IPS-18c (cell line): ENCODE measurements around the gene LSM4.
A peak's percentile ranks its signal among the peaks of the same experiment; 100 is the strongest.
"Not testable (repeated sequence)": the region's sequence is repeated elsewhere in the genome, so short reads cannot be mapped to it uniquely, and the experiment has no call there.

ENCODE experiments used
- H3K4me3 ChIP-seq: 2 replicates; pipeline ENCODE4 v1.7.0; 2013; ENCODE audit warnings: low read depth, mild to moderate bottlenecking, low read length, moderate library complexity; ENCODE audit not compliant: insufficient read depth
- H3K9me3 ChIP-seq: one replicate; pipeline ENCODE4 v1.6.1; 2013; ENCODE audit warnings: mild to moderate bottlenecking, low read length, moderate library complexity; ENCODE audit not compliant: control insufficient read depth, insufficient read depth

Gene LSM4

DNA sequence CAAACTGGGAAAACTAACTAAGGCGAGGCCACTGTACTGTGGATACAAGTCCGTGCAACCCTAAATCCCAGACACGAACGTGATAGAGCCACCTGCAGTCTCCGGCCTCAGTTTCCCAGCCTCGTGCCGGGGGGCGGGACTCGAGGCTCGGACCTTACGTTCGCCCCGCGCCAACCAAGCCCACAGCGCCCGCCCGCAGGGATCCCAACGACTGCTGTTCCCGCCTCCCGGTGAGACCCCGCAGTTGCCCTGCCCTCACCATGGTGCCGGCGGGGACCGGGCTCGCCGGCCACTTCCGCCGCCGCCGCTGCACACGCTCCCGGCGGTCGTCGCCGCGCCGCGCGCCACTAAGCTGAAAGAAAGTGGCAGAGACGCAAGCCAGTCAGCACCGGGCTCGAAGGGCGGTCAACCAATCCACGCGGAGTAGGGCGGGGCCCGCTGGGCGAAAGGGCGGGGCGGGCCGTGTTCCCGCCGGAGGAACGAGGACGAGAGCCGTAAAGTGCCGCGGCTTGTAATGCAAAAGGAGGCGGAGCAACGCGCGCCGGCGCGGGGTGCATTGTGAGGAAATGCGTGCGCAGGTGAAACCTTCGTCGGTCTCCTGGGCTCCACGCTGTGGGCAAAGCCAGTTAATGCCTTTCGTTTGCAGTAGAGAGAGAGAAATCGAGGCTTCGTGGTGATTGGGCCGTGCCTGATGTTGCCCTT lies at the start of gene LSM4:
TSS of gene LSM4 (minus strand) at position 318 of the 702 bp plus-strand sequence. CDS start at position 262, 56 bp downstream.
- no peaks in the 10 kb centered on the region for H3K9me3 ChIP-seq
- H3K4me3 ChIP-seq, result peak within 1 kb of the TSS; percentile 92

DNA sequence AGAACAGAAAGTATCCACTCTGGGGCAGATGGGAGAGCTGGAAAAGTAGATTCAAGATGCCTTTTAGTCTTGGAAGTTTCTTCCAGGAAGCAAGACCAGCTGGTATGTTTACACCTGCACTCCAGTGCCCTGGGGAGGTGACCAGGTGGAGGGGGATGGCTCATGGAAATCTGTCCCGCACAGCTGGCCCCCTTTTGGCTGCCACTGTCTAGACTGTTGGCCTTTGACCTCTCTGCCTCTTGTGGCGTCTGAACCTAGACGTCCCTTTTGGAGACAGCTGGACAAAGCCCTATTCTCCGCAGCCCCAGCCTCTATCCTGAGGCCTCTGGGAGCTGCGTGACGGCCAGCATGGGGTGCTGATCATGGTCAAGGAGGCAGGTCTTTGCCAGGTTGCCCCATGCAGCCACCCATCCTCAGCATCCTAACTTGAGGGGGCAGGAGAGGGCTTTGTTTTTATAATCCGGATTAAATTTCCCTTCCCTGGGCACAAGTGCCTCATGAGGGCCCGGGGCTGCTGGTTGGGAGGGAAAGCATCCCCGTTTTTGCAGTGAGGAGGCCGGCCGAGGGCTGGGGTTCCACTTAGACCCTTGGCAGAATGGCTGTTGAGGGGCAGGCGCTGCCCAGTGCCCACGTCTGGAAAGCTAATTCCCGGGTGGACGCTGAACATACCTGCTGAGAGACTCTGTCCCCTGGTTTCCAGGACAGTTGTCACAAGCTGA lies 45.8 kb upstream of the LSM4 start:
- Histone ChIP-seq H3K4me3 (no peak overlapping the region), H3K9me3 (no peaks in the 10 kb centered on the region)

- Histone ChIP-seq H3K4me3 (no peak overlapping the region), H3K9me3 (no peaks in the 10 kb centered on the region)
Observed at GRCh38 chr19:18366021-18366435, 43.2 kb upstream of the LSM4 start.

- Histone ChIP-seq H3K9me3 (no peaks in the 10 kb centered on the region), H3K4me3 (no peak overlapping the region)
Observed at GRCh38 chr19:18364826-18365528, 42.1 kb upstream of the LSM4 start.

DNA sequence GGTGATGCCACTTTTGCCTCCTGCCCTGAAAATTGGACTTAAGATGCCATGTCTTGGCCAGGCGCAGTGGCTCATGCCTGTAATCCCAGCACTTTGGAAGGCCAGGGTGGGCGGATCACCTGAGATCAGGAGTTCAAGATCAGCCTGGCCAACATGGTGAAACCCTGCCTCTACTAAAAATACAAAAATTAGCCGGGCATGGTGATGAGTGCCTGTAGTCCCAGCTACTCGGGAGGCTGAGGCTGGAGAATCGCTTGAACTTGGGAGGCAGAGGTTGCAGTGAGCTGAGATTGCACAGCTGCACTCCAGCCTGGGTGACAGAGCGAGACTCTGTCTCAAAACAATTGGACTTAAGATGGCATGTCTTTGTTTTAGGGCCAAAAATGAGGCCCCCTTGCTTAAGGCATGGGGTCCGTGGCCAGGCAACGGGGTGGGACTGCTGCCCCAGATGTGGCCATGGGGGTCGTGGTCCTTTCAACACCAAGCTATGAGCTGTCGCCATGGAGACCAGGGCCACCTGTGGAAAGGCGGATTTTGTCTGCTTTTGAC lies 41.5 kb upstream of the LSM4 start:
- H3K4me3 ChIP-seq, H3K9me3 ChIP-seq: not testable (repeated sequence)

DNA sequence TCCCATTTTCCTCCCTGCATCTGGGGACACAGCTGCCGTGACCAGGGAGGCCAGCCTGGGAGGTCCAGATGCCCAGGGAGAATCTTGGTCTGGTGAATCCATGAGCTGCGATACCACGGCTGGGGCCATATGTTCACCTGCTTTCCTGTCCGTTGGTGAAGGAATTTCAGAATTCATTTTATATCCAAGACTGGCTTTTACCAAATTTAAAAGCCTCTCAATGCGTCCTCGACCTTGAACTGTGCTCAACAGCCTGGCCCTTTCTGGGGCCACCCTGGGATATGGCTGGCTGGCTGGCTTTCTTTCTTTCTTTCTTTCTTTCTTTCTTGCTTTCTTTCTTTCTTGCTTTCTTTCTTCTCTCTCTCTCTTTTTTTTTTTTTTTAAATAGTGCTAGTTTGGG lies 40.9 kb upstream of the LSM4 start:
- Histone ChIP-seq H3K9me3 (no peaks in the 10 kb centered on the region), H3K4me3 (no peak overlapping the region)

DNA sequence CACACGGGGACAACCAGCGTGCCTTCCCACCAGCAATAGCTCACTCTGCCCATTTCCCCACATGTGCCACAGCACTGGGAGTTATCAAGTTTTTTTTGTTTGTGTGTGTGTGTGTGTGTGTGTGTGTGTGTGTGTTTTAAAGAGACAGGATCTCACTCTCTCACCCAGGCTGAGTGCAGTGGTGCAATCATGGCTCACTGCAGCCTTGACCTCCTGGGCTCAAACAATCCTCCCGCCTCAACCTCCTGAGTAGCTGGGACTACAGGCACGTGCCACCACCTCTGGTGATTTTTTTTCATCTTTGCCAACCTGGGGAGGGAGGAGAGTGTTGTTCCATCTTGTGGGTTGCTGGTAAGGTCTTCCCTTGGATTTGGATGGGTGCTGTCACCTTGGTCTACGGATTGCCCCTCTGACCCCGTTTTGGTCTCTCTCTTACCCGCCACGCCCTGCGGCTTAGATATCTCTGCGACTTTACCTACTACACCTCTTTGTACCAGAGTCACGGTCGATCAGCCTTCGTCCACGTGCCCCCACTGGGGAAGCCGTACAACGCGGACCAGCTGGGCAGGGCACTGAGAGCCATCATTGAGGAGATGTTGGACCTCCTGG lies 40.2 kb upstream of the LSM4 start:
- H3K4me3 ChIP-seq, result no peak overlapping the region
- H3K9me3 ChIP-seq, result no peaks in the 10 kb centered on the region

- Histone ChIP-seq H3K9me3 (peaks cover 2% of the 10 kb centered on the region), H3K4me3 (no peak overlapping the region)
Observed at GRCh38 chr19:18361646-18362045, 38.8 kb upstream of the LSM4 start.

GRCh38 chr19:18357041-18357440 lies 34.2 kb upstream of the LSM4 start:
- no peak overlapping the region for H3K4me3 ChIP-seq
- H3K9me3 ChIP-seq, result peaks cover 2% of the 10 kb centered on the region

GRCh38 chr19:18354743-18355142 lies 31.9 kb upstream of the LSM4 start:
- not testable (repeated sequence) for H3K9me3 ChIP-seq, H3K4me3 ChIP-seq

DNA sequence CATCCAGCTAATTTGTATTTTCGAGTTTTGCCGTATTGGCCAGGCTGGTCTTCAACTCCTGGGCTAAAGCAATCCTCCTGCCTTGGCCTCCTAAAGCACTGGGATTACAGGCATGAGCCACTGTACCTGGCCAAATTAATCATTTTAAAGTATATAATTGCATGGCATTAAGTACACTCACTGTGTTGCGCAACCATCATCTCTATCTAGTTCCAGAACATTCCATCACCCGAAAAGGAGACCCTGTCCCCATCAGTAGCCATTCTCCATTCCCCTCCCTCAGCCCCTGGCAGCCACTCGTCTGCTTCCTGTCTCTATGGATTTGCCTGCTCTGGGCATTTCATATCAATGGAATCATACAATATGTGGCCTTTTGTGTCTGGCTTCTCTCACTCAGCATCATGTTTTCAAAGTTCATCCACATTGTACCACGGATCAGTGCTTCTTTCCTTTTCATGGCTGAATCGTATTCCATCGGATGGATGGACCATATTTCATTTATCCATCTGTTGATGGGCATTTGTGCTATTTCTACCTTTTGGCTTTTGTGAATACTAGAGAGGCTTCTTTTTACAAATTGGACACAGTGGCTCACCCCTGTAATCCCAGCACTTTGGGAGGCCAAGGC lies 30.6 kb upstream of the LSM4 start:
- peaks cover 2% of the 10 kb centered on the region for H3K9me3 ChIP-seq
- no peak overlapping the region for H3K4me3 ChIP-seq

GRCh38 chr19:18351544-18351943 lies 28.7 kb upstream of the LSM4 start:
- H3K4me3 ChIP-seq, result no peak overlapping the region

GRCh38 chr19:18350490-18350889 lies 27.6 kb upstream of the LSM4 start:
- Histone ChIP-seq H3K9me3 (no peaks in the 10 kb centered on the region), H3K4me3 (no peak overlapping the region)

More at GRCh38 chr19:18351544-18351943, 28.7 kb upstream of the LSM4 start:
- H3K9me3 ChIP-seq, result no peaks in the 10 kb centered on the region

- Histone ChIP-seq H3K9me3 (no peaks in the 10 kb centered on the region), H3K4me3 (no peak overlapping the region)
Observed at GRCh38 chr19:18349524-18350128, 26.8 kb upstream of the LSM4 start.

GRCh38 chr19:18348818-18349339 lies 26.0 kb upstream of the LSM4 start:
- not testable (repeated sequence) for H3K9me3 ChIP-seq, H3K4me3 ChIP-seq

GRCh38 chr19:18348171-18348570 lies 25.3 kb upstream of the LSM4 start:
- Histone ChIP-seq H3K9me3 (no peaks in the 10 kb centered on the region), H3K4me3 (no peak overlapping the region)
